GM23338 (cell line): ENCODE measurements around the gene VSTM2B. TPM values are rescaled to one million over a fixed set of nuclear protein-coding genes. Genes with fewer than 3 reads are reported as not detected.

Experiments used
- ATAC-seq: fragments of 200-7000 bp; cut with Tn5 transposase; 3 replicates; pipeline ENCODE4 v1.9.1; 2020
- DNase-seq: peaks from one replicate; pipeline ENCODE4 v3.0.0-alpha.2; 2015; ENCODE audit warnings: low spot score
- H2AFZ ChIP-seq: fragments of 200-600 bp; sonication (generic); 2 replicates; pipeline ENCODE4 v1.8.0; 2016; ENCODE audit warnings: antibody characterized with exemption, mild to moderate bottlenecking, moderate library complexity
- H3F3A ChIP-seq: fragments of 200-600 bp; sonication (generic); replicated peaks from 2 replicates; pipeline ENCODE4 v1.8.0; 2017; ENCODE audit warnings: antibody characterized with exemption, mixed run types, low read depth
- H3K27ac ChIP-seq: fragments of 200-600 bp; sonication (generic); 2 replicates; pipeline ENCODE4 v1.6.1; 2016; ENCODE audit warnings: low read depth
- H3K27me3 ChIP-seq: fragments of 200-600 bp; sonication (generic); 2 replicates; pipeline ENCODE4 v1.8.0; 2016; ENCODE audit warnings: mild to moderate bottlenecking, mixed run types, moderate library complexity; ENCODE audit not compliant: insufficient read depth
- H3K36me3 ChIP-seq: fragments of 200-600 bp; sonication (generic); 2 replicates; pipeline ENCODE4 v1.8.0; 2016; ENCODE audit warnings: mild to moderate bottlenecking; ENCODE audit not compliant: insufficient read depth
- H3K4me1 ChIP-seq: fragments of 200-600 bp; sonication (generic); 2 replicates; pipeline ENCODE4 v1.8.0; 2016; ENCODE audit warnings: mild to moderate bottlenecking, moderate library complexity; ENCODE audit not compliant: insufficient read depth
- H3K4me2 ChIP-seq: fragments of 200-600 bp; sonication (generic); 2 replicates; pipeline ENCODE4 v1.7.1; 2017; ENCODE audit warnings: mixed run types
- H3K4me3 ChIP-seq: fragments of 200-600 bp; sonication (generic); 2 replicates; pipeline ENCODE4 v1.6.1; 2016; ENCODE audit warnings: mixed run types
- H3K79me2 ChIP-seq: fragments of 200-600 bp; sonication (generic); replicated peaks from 2 replicates; pipeline ENCODE4 v1.8.0; 2017; ENCODE audit warnings: mild to moderate bottlenecking; ENCODE audit not compliant: insufficient read depth
- H3K9me2 ChIP-seq: fragments of 200-600 bp; sonication (generic); 2 replicates; pipeline ENCODE4 v1.8.0; 2017; ENCODE audit not compliant: insufficient read depth
- H4K20me1 ChIP-seq: fragments of 200-600 bp; sonication (generic); replicated peaks from 2 replicates; pipeline ENCODE4 v1.8.0; 2017; ENCODE audit warnings: mild to moderate bottlenecking; ENCODE audit not compliant: insufficient read depth
- H3K27ac Mint-ChIP-seq: 2 replicates; pipeline ENCODE4 v1.8.0; 2020; ENCODE audit warnings: inconsistent platforms, mild to moderate bottlenecking, moderate library complexity, mixed read lengths
- H3K27me3 Mint-ChIP-seq: 3 replicates; pipeline ENCODE4 v1.8.0; 2022; ENCODE audit warnings: low read depth, mild to moderate bottlenecking, moderate library complexity, mixed read lengths, inconsistent platforms; ENCODE audit not compliant: insufficient read depth, poor library complexity
- H3K36me3 Mint-ChIP-seq: 3 replicates; pipeline ENCODE4 v1.8.0; 2021; ENCODE audit warnings: low read depth, mild to moderate bottlenecking, inconsistent platforms, moderate library complexity, mixed read lengths
- H3K4me1 Mint-ChIP-seq: 3 replicates; pipeline ENCODE4 v1.8.0; 2020; ENCODE audit warnings: mild to moderate bottlenecking, inconsistent platforms, mixed read lengths
- H3K4me3 Mint-ChIP-seq: 3 replicates; pipeline ENCODE4 v1.8.0; 2021; ENCODE audit warnings: moderate library complexity, mild to moderate bottlenecking, inconsistent platforms, mixed read lengths
- H3K9me3 Mint-ChIP-seq: 3 replicates; pipeline ENCODE4 v1.8.0; 2020; ENCODE audit warnings: moderate library complexity, mild to moderate bottlenecking, inconsistent platforms, mixed read lengths
- EZH2 ChIP-seq: fragments of 200-600 bp; sonication (generic); IDR thresholded peaks from one replicate; pipeline ENCODE4 v1.8.0; 2017; ENCODE audit warnings: antibody characterized with exemption, mild to moderate bottlenecking, low read depth; ENCODE audit not compliant: unreplicated experiment
- ZNF331 ChIP-seq: fragments of 250-450 bp; sonication (Bioruptor Pico); IDR thresholded peaks from 2 replicates; pipeline ENCODE4 v1.5.0; 2020; ENCODE audit warnings: low read depth, mild to moderate bottlenecking, moderate library complexity
- polyA plus RNA-seq: library from polyadenylated mRNA; unstranded; fragments of >200 nt; fragmentation: Nextera tagmentation; extraction: Ambion mirVana; gene quantifications from 2 replicates; pipeline ENCODE4 v1.2.1, GENCODE V29; 2016
- total RNA-seq: library from RNA; depleted of rRNA; stranded (reverse); fragments of >200 nt; shearing (Covaris generic); gene quantifications from 2 replicates; pipeline ENCODE4 v1.2.3, GENCODE V29; 2014
- TF ChIP-seq, protein P1 (sequence below): IDR thresholded peaks from one replicate; pipeline ENCODE4 v1.6.1; 2018; ENCODE audit warnings: antibody characterized with exemption; ENCODE audit not compliant: unreplicated experiment
- TF ChIP-seq, protein P2 (sequence below): IDR thresholded peaks from 2 replicates; pipeline ENCODE4 v1.6.1; 2016; ENCODE audit warnings: antibody characterized with exemption
- TF ChIP-seq, protein P3 (sequence below), 2 experiments: fragments of 200-600 bp in 1 of 2; sonication (generic) in 1 of 2; conservative IDR thresholded peaks; 2 replicates each; pipeline versions ENCODE4 v1.5.1 to v1.6.1; 2016 to 2017; ENCODE audit warnings: antibody characterized with exemption in 2 of 2, low read depth in 2 of 2, mild to moderate bottlenecking in 2 of 2, moderate library complexity in 1 of 2

VSTM2B gene
- total and polyA plus RNA-seq, 2 experiments from 2014 or later, result 1.2 to 1.8 TPM

DNA sequence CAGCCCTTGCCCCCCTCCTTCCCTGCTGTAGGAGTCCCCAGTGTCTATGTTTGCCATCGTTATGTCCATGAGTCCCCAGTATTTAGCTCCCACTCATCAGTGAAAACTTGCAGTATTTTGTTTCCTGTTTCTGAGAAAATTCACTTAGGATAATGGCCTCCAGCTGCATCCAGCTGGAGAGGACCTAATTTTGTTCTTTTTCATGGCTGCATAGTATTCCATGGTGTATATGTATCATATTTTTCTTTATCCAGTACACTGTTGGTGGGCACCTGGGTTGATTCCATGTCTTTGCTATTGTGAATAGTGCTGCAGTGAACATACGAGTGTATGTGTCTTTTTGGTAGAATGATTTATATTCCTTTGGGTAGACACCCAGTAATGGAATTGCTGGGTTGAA is 62.3 kb downstream of the VSTM2B start:
- H3K79me2 ChIP-seq, result no peaks in the 10 kb centered on the region
- Mint-ChIP-seq H3K4me1 (peaks cover 5% of the 10 kb centered on the region; the same call in 1 of the 3 replicates), H3K9me3 (0 out of 3 replicates have a peak, but pooled peaks cover 5% of the 10 kb centered on the region), H3K27ac (no peak overlapping the region), H3K4me3 (no peak overlapping the region), H3K27me3 (peaks cover 11% of the 10 kb centered on the region), H3K36me3 (no peaks in the 10 kb centered on the region)
- TF ChIP-seq ZNF331 (no peak), EZH2 (no peak)
- TF ChIP-seq, protein P1, sequence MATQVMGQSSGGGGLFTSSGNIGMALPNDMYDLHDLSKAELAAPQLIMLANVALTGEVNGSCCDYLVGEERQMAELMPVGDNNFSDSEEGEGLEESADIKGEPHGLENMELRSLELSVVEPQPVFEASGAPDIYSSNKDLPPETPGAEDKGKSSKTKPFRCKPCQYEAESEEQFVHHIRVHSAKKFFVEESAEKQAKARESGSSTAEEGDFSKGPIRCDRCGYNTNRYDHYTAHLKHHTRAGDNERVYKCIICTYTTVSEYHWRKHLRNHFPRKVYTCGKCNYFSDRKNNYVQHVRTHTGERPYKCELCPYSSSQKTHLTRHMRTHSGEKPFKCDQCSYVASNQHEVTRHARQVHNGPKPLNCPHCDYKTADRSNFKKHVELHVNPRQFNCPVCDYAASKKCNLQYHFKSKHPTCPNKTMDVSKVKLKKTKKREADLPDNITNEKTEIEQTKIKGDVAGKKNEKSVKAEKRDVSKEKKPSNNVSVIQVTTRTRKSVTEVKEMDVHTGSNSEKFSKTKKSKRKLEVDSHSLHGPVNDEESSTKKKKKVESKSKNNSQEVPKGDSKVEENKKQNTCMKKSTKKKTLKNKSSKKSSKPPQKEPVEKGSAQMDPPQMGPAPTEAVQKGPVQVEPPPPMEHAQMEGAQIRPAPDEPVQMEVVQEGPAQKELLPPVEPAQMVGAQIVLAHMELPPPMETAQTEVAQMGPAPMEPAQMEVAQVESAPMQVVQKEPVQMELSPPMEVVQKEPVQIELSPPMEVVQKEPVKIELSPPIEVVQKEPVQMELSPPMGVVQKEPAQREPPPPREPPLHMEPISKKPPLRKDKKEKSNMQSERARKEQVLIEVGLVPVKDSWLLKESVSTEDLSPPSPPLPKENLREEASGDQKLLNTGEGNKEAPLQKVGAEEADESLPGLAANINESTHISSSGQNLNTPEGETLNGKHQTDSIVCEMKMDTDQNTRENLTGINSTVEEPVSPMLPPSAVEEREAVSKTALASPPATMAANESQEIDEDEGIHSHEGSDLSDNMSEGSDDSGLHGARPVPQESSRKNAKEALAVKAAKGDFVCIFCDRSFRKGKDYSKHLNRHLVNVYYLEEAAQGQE, result no peak
- no peak for DNase-seq
- H4K20me1 ChIP-seq, result no peaks in the 10 kb centered on the region
- no peak overlapping the region for H3K4me2 ChIP-seq
- H3K36me3 ChIP-seq, result no peaks in the 10 kb centered on the region
- H3K27me3 ChIP-seq, result no peaks in the 10 kb centered on the region
- no peak overlapping the region for H3K4me3 ChIP-seq
- H3K27ac ChIP-seq, result no peak overlapping the region
- no peaks in the 10 kb centered on the region for H3K4me1 ChIP-seq
- H2AFZ ChIP-seq, result no peak overlapping the region
- H3K9me2 ChIP-seq, result no peaks in the 10 kb centered on the region
- no peak for ATAC-seq
- H3F3A ChIP-seq, result no peaks in the 10 kb centered on the region

DNA sequence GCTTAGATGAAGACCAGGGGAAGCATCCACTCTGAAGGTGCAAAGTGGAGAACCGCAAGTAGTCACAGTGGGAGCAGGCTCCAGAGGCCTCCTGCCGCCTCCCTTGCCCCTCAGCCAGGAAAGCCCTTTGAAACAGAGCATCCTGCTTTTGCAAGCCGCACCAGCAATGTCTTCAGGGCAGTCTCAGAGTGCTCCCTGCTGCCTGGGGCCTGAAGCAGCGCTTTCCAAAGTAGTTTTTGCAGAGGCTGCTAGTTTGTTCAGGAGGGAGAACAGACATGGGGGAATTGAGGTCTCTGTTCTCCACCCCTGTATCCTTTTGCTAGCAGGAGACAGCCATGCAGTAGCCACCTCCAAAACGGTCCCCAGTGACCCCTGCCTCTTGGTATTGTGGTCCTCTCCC is 64.5 kb downstream of the VSTM2B start:
- DNase-seq, result peak; percentile 37
- Histone ChIP-seq H4K20me1 (no peaks in the 10 kb centered on the region), H3K9me2 (no peaks in the 10 kb centered on the region), H3K79me2 (no peaks in the 10 kb centered on the region), H3F3A (no peaks in the 10 kb centered on the region), H3K4me1 (peaks cover 3% of the 10 kb centered on the region; the same call in 1 of the 2 replicates), H3K4me3 (no peak overlapping the region), H3K27ac (no peak overlapping the region), H2AFZ (no peak overlapping the region), H3K4me2 (no peak overlapping the region), H3K36me3 (no peaks in the 10 kb centered on the region), H3K27me3 (no peaks in the 10 kb centered on the region)
- TF ChIP-seq, protein P2, sequence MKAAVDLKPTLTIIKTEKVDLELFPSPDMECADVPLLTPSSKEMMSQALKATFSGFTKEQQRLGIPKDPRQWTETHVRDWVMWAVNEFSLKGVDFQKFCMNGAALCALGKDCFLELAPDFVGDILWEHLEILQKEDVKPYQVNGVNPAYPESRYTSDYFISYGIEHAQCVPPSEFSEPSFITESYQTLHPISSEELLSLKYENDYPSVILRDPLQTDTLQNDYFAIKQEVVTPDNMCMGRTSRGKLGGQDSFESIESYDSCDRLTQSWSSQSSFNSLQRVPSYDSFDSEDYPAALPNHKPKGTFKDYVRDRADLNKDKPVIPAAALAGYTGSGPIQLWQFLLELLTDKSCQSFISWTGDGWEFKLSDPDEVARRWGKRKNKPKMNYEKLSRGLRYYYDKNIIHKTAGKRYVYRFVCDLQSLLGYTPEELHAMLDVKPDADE, result no peak
- TF ChIP-seq, protein P3, sequence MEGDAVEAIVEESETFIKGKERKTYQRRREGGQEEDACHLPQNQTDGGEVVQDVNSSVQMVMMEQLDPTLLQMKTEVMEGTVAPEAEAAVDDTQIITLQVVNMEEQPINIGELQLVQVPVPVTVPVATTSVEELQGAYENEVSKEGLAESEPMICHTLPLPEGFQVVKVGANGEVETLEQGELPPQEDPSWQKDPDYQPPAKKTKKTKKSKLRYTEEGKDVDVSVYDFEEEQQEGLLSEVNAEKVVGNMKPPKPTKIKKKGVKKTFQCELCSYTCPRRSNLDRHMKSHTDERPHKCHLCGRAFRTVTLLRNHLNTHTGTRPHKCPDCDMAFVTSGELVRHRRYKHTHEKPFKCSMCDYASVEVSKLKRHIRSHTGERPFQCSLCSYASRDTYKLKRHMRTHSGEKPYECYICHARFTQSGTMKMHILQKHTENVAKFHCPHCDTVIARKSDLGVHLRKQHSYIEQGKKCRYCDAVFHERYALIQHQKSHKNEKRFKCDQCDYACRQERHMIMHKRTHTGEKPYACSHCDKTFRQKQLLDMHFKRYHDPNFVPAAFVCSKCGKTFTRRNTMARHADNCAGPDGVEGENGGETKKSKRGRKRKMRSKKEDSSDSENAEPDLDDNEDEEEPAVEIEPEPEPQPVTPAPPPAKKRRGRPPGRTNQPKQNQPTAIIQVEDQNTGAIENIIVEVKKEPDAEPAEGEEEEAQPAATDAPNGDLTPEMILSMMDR (conservative IDR thresholded peaks at IDR 0.05; ENCODE audit: low read depth in 2 of 2), result peak; percentile 32 to 61
- H3K27me3 Mint-ChIP-seq, result peaks cover 8% of the 10 kb centered on the region
- ATAC-seq, result peak; percentile 83
- H3K4me3 Mint-ChIP-seq, result no peak overlapping the region
- H3K9me3 Mint-ChIP-seq, result 0 out of 3 replicates have a peak, but pooled peaks cover 5% of the 10 kb centered on the region
- H3K4me1 Mint-ChIP-seq, result peaks cover 4% of the 10 kb centered on the region; the same call in 2 of the 3 replicates
- no peaks in the 10 kb centered on the region for H3K36me3 Mint-ChIP-seq
- H3K27ac Mint-ChIP-seq, result no peak overlapping the region
